ENCODE data around the gene SPDYE17.
A peak's percentile ranks its signal among the peaks of the same experiment; 100 is the strongest.
"Not testable (repeated sequence)": the region's sequence is repeated elsewhere in the genome, so short reads cannot be mapped to it uniquely, and the experiment has no call there.

Gene SPDYE17

GRCh38 chr7:77008000-77008399 is 24.2 kb downstream of the SPDYE17 start:
- H3K9me3 ChIP-seq (ENCODE audit: control insufficient read depth, low read length); H4K91ac ChIP-seq (ENCODE audit: low read length); H3K36me3 ChIP-seq (ENCODE audit: control insufficient read depth in 1 of 2, insufficient read depth in 2 of 2, low read depth in 1 of 2, low read length in 2 of 2); H3K9ac ChIP-seq (ENCODE audit: low read length); H2BK120ac ChIP-seq (ENCODE audit: low read depth, low read length); H2BK5ac ChIP-seq (ENCODE audit: low read depth, low read length, poor library complexity, severe bottlenecking); H2AFZ ChIP-seq (ENCODE audit: low read depth, low read length); H3K4ac ChIP-seq (ENCODE audit: low read depth in 1 of 2, low read length in 2 of 2); H4K8ac ChIP-seq (ENCODE audit: low read length); H3K4me3 ChIP-seq (ENCODE audit: insufficient read depth in 1 of 2, low read depth in 1 of 2, low read length in 2 of 2); H3K79me1 ChIP-seq (replicated peaks; ENCODE audit: low read length, poor library complexity, severe bottlenecking); H3K4me2 ChIP-seq (ENCODE audit: low read length, poor library complexity, severe bottlenecking); H3K27ac ChIP-seq (ENCODE audit: low read length, poor library complexity, severe bottlenecking); H3K27me3 ChIP-seq (ENCODE audit: control insufficient read depth in 1 of 2, insufficient read depth in 1 of 2, low read length in 2 of 2); H2BK12ac ChIP-seq (ENCODE audit: low read length in 2 of 2); H2BK15ac ChIP-seq (ENCODE audit: low read depth, poor library complexity, severe bottlenecking); H3K4me1 ChIP-seq (ENCODE audit: control insufficient read depth, insufficient read depth, low read depth, low read length); H3K18ac ChIP-seq (ENCODE audit: low read depth in 1 of 2, low read length in 2 of 2); H3K14ac ChIP-seq (ENCODE audit: low read length in 2 of 2); H2AK5ac ChIP-seq (ENCODE audit: low read length, severe bottlenecking); H3K23ac ChIP-seq (ENCODE audit: low read length in 2 of 2): not testable (repeated sequence)
- WGBS, result 95% methylated on average over 8 of the region's 10 CpGs
- peak; percentile 6 for DNase-seq

GRCh38 chr7:77006127-77007110 is 25.7 kb downstream of the SPDYE17 start:
- not testable (repeated sequence) for H2AFZ ChIP-seq (ENCODE audit: low read depth, low read length); H2AK5ac ChIP-seq (ENCODE audit: low read length, severe bottlenecking); DNase-seq; H3K27ac ChIP-seq (ENCODE audit: low read length, poor library complexity, severe bottlenecking); H3K4me2 ChIP-seq (ENCODE audit: low read length, poor library complexity, severe bottlenecking); H3K27me3 ChIP-seq (ENCODE audit: control insufficient read depth in 1 of 2, insufficient read depth in 1 of 2, low read length in 2 of 2); H2BK12ac ChIP-seq (ENCODE audit: low read length in 2 of 2); H3K4me3 ChIP-seq (ENCODE audit: insufficient read depth in 1 of 2, low read depth in 1 of 2, low read length in 2 of 2); H3K14ac ChIP-seq (ENCODE audit: low read length in 2 of 2); H2BK120ac ChIP-seq (ENCODE audit: low read depth, low read length); H3K18ac ChIP-seq (ENCODE audit: low read depth in 1 of 2, low read length in 2 of 2); H4K8ac ChIP-seq (ENCODE audit: low read length); H4K91ac ChIP-seq (ENCODE audit: low read length); H3K9me3 ChIP-seq (ENCODE audit: control insufficient read depth, low read length); H2BK15ac ChIP-seq (ENCODE audit: low read depth, poor library complexity, severe bottlenecking); H2BK5ac ChIP-seq (ENCODE audit: low read depth, low read length, poor library complexity, severe bottlenecking); H3K9ac ChIP-seq (ENCODE audit: low read length); H3K4me1 ChIP-seq (ENCODE audit: control insufficient read depth, insufficient read depth, low read depth, low read length); H3K4ac ChIP-seq (ENCODE audit: low read depth in 1 of 2, low read length in 2 of 2); H3K23ac ChIP-seq (ENCODE audit: low read length in 2 of 2); H3K79me1 ChIP-seq (replicated peaks; ENCODE audit: low read length, poor library complexity, severe bottlenecking)
- 80% methylated on average over 4 of the region's 22 CpGs for WGBS
- H3K36me3 ChIP-seq (ENCODE audit: control insufficient read depth in 1 of 2, insufficient read depth in 2 of 2, low read depth in 1 of 2, low read length in 2 of 2), result peaks cover 0 to 19% of the 10 kb centered on the region in 2 experiments

GRCh38 chr7:77005461-77006057 is 26.6 kb downstream of the SPDYE17 start:
- not testable (repeated sequence) for H4K91ac ChIP-seq (ENCODE audit: low read length); H3K14ac ChIP-seq (ENCODE audit: low read length in 2 of 2); H2AK5ac ChIP-seq (ENCODE audit: low read length, severe bottlenecking); H2BK15ac ChIP-seq (ENCODE audit: low read depth, poor library complexity, severe bottlenecking); H3K27ac ChIP-seq (ENCODE audit: low read length, poor library complexity, severe bottlenecking); H3K4me1 ChIP-seq (ENCODE audit: control insufficient read depth, insufficient read depth, low read depth, low read length); H3K9me3 ChIP-seq (ENCODE audit: control insufficient read depth, low read length); H2AFZ ChIP-seq (ENCODE audit: low read depth, low read length); H3K4me2 ChIP-seq (ENCODE audit: low read length, poor library complexity, severe bottlenecking); H3K9ac ChIP-seq (ENCODE audit: low read length); H4K8ac ChIP-seq (ENCODE audit: low read length); DNase-seq; H3K18ac ChIP-seq (ENCODE audit: low read depth in 1 of 2, low read length in 2 of 2); H2BK5ac ChIP-seq (ENCODE audit: low read depth, low read length, poor library complexity, severe bottlenecking); H2BK12ac ChIP-seq (ENCODE audit: low read length in 2 of 2); H3K79me1 ChIP-seq (replicated peaks; ENCODE audit: low read length, poor library complexity, severe bottlenecking); H3K27me3 ChIP-seq (ENCODE audit: control insufficient read depth in 1 of 2, insufficient read depth in 1 of 2, low read length in 2 of 2); H3K4me3 ChIP-seq (ENCODE audit: insufficient read depth in 1 of 2, low read depth in 1 of 2, low read length in 2 of 2); H3K4ac ChIP-seq (ENCODE audit: low read depth in 1 of 2, low read length in 2 of 2); H3K23ac ChIP-seq (ENCODE audit: low read length in 2 of 2); H2BK120ac ChIP-seq (ENCODE audit: low read depth, low read length)
- WGBS, result 93% methylated on average over 11 of the region's 27 CpGs
- peaks cover 0 to 19% of the 10 kb centered on the region in 2 experiments for H3K36me3 ChIP-seq (ENCODE audit: control insufficient read depth in 1 of 2, insufficient read depth in 2 of 2, low read depth in 1 of 2, low read length in 2 of 2)

- H3K4me1 ChIP-seq (ENCODE audit: control insufficient read depth, insufficient read depth, low read depth, low read length); H3K14ac ChIP-seq (ENCODE audit: low read length in 2 of 2); H3K9me3 ChIP-seq (ENCODE audit: control insufficient read depth, low read length); H3K4ac ChIP-seq (ENCODE audit: low read depth in 1 of 2, low read length in 2 of 2); DNase-seq; H2BK15ac ChIP-seq (ENCODE audit: low read depth, poor library complexity, severe bottlenecking); H3K23ac ChIP-seq (ENCODE audit: low read length in 2 of 2); H3K4me3 ChIP-seq (ENCODE audit: insufficient read depth in 1 of 2, low read depth in 1 of 2, low read length in 2 of 2); H2BK120ac ChIP-seq (ENCODE audit: low read depth, low read length); H3K9ac ChIP-seq (ENCODE audit: low read length); H4K8ac ChIP-seq (ENCODE audit: low read length); H2BK12ac ChIP-seq (ENCODE audit: low read length in 2 of 2); H2AK5ac ChIP-seq (ENCODE audit: low read length, severe bottlenecking); H2BK5ac ChIP-seq (ENCODE audit: low read depth, low read length, poor library complexity, severe bottlenecking); H4K91ac ChIP-seq (ENCODE audit: low read length); H3K18ac ChIP-seq (ENCODE audit: low read depth in 1 of 2, low read length in 2 of 2); H3K4me2 ChIP-seq (ENCODE audit: low read length, poor library complexity, severe bottlenecking); H3K27ac ChIP-seq (ENCODE audit: low read length, poor library complexity, severe bottlenecking); H2AFZ ChIP-seq (ENCODE audit: low read depth, low read length); H3K79me1 ChIP-seq (replicated peaks; ENCODE audit: low read length, poor library complexity, severe bottlenecking); H3K27me3 ChIP-seq (ENCODE audit: control insufficient read depth in 1 of 2, insufficient read depth in 1 of 2, low read length in 2 of 2): not testable (repeated sequence)
- H3K36me3 ChIP-seq (ENCODE audit: control insufficient read depth in 1 of 2, insufficient read depth in 2 of 2, low read depth in 1 of 2, low read length in 2 of 2), result peaks cover 0 to 20% of the 10 kb centered on the region in 2 experiments
- WGBS, result 99% methylated on average over 8 of the region's 18 CpGs
Measured at GRCh38 chr7:77004151-77004550, 28.0 kb downstream of the SPDYE17 start.
